Thymus (tissue), 11 donors: ENCODE results near the gene OR10C1. TPM values are rescaled to one million over a fixed set of nuclear protein-coding genes. Genes with fewer than 3 reads are reported as not detected.
A peak's percentile ranks its signal among the peaks of the same experiment; 100 is the strongest.

ENCODE experiments used
- DNase-seq, 9 donors: peaks; one replicate each; pipeline ENCODE4 v3.0.0-alpha.2; 2013; ENCODE audit warnings: low spot score in 9 of 9, low read depth in 6 of 9, missing footprints in 1 of 9
- H3K27ac ChIP-seq, 2 donors: one replicate each; pipeline ENCODE4 v1.5.1; 2013; ENCODE audit warnings: control low read depth in 1 of 2, low read depth in 1 of 2, low read length in 1 of 2, mild to moderate bottlenecking in 1 of 2, moderate library complexity in 1 of 2
- H3K27me3 ChIP-seq, 2 donors: one replicate each; pipeline ENCODE4 v1.5.1; 2013; ENCODE audit warnings: low read length in 1 of 2; ENCODE audit not compliant: control insufficient read depth in 2 of 2, insufficient read depth in 1 of 2
- H3K36me3 ChIP-seq, 2 donors: one replicate each; pipeline ENCODE4 v1.5.1; 2013; ENCODE audit warnings: low read length in 1 of 2, mild to moderate bottlenecking in 1 of 2, moderate library complexity in 1 of 2; ENCODE audit not compliant: control insufficient read depth in 2 of 2, insufficient read depth in 2 of 2
- H3K4me1 ChIP-seq, 2 donors: one replicate each; pipeline ENCODE4 v1.5.1; 2013; ENCODE audit warnings: low read length in 2 of 2; ENCODE audit not compliant: control insufficient read depth in 2 of 2, insufficient read depth in 2 of 2
- H3K4me3 ChIP-seq, 2 donors: one replicate each; pipeline ENCODE4 v1.5.1; 2013; ENCODE audit warnings: low read length in 2 of 2, control low read depth in 1 of 2, mild to moderate bottlenecking in 1 of 2
- H3K9me3 ChIP-seq, 2 donors: one replicate each; pipeline ENCODE4 v1.5.1; 2013; ENCODE audit warnings: low read length in 1 of 2, mild to moderate bottlenecking in 1 of 2; ENCODE audit not compliant: control insufficient read depth in 2 of 2, insufficient read depth in 1 of 2
- WGBS: extraction: QIAGEN DNeasy Blood & Tissue Kit; methylation state at CpG from one replicate; pipeline ENCODE4 v1.1.7; 2013; 5-methylcytosine and 5-hydroxymethylcytosine counted together
- polyA plus RNA-seq: library from polyadenylated mRNA; stranded (reverse); fragments of 200-250 nt; gene quantifications from one replicate; pipeline ENCODE4 v1.2.3, GENCODE V29; 2013
- total RNA-seq: library from RNA; stranded (reverse); fragments of 120-200 nt; gene quantifications from one replicate; pipeline ENCODE4 v1.2.4, GENCODE V29; 2013
- donor health status: healthy.

Gene OR10C1
- total and polyA plus RNA-seq, 2 donors, result not detected

DNA sequence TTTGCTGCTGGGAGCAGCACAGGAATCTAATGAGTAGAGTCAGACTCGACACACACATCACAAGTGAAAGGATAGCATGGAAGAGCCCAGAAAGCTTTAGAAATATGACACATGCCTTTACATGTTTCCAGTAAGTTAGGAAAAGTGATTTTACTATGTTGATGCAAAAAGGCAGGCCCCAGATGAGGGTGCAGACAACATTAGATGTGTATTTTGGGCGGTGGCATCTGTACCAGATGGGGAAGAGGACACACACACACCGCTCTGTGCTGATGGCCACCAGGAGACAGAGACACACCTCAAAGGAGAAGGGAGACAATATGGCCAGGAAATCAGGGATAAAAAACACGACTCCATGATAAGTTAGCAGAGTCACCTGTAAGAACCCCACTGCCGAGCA lies 48.0 kb downstream of the OR10C1 start:
- no peaks in the 10 kb centered on the region for H3K4me1 ChIP-seq
- H3K4me3 ChIP-seq, result no peak overlapping the region
- no peak for DNase-seq
- H3K36me3 ChIP-seq, result no peaks in the 10 kb centered on the region
- H3K9me3 ChIP-seq, result no peaks in the 10 kb centered on the region
- WGBS, result 93% methylated on average over 5 of the region's 5 CpGs
- H3K27me3 ChIP-seq, result no peaks in the 10 kb centered on the region
- no peak overlapping the region for H3K27ac ChIP-seq

DNA sequence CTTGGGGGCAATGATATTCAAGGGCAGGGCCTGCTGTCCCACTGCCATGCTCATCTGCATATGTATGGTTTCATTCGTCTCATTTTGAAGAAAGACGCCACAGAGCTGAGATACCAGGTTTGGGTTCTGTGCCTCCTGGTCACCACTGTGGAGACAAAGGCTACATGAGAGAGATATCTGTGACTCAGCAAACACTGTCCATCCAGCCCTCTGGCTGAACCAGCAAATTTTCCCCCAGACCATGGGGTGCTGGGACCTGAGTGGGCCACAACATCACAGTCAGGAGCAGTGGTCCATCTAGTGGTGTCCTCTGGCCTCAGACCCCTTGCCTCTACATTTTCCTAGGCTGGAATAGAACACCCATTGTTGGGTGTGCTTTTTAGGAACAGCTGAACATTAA lies 48.6 kb downstream of the OR10C1 start, which contains the start of gene MAS1L:
Gene MAS1L, minus strand, starts transcription at position 297 of the 400 bp plus-strand sequence. Its CDS starts 54 bp downstream, at position 243.
- H3K4me3 ChIP-seq, result no peak within 1 kb of the TSS
- no peaks in the 10 kb centered on the region for H3K36me3 ChIP-seq
- H3K9me3 ChIP-seq, result no peaks in the 10 kb centered on the region
- no peak within 1 kb of the TSS for H3K27ac ChIP-seq
- WGBS, result 95% methylated on average over 2 of the region's 2 CpGs
- H3K4me1 ChIP-seq, result no peaks in the 10 kb centered on the region
- DNase-seq, result no peak
- H3K27me3 ChIP-seq, result no peaks in the 10 kb centered on the region

DNA sequence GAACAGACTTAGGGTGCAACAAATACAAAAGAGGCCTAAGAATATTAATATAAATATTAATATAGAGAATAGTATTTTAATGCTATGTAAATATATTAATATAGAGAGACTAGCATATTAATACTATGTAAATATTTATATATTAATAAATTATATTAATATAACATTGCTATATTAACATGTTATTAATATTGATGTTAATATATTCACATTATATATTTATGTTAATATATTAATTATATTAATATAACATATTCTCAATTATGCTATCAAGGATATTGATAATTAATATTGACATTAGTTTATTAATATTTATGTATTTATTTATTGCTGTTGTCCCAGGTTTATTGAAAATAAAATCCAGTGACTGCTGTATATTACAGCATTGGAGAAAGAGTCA lies 49.8 kb downstream of the OR10C1 start:
- no peaks in the 10 kb centered on the region for H3K27me3 ChIP-seq
- H3K27ac ChIP-seq, result no peak overlapping the region
- no peak for DNase-seq
- H3K9me3 ChIP-seq, result no peaks in the 10 kb centered on the region
- H3K4me3 ChIP-seq, result no peak overlapping the region
- H3K36me3 ChIP-seq, result no peaks in the 10 kb centered on the region
- no peaks in the 10 kb centered on the region for H3K4me1 ChIP-seq

DNA sequence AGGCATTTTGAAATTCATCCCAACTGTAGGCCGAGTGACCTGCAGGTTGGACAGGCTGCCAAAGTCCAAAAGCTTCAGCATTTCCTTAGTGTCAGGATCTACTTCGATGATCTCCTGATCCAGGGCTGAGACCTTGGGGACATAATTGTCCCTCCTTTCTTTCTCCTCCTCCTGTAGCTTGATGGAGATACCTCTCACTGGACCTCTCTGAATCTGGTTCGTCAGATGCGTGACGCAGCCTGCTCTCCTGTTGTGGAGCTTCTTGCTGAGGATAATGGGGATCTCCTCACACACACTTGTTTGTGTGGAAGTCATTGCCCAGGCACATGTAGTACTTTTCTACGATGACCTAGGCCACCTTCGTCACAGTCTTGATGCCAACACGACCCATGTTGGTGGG lies 50.2 kb downstream of the OR10C1 start:
- H3K27me3 ChIP-seq, result no peaks in the 10 kb centered on the region
- H3K4me3 ChIP-seq, result no peak overlapping the region
- 98% methylated on average over 8 of the region's 8 CpGs for WGBS
- no peaks in the 10 kb centered on the region for H3K4me1 ChIP-seq
- H3K9me3 ChIP-seq, result no peaks in the 10 kb centered on the region
- DNase-seq, result peak in 1 of 9 donors; percentile 12
- H3K27ac ChIP-seq, result no peak overlapping the region
- no peaks in the 10 kb centered on the region for H3K36me3 ChIP-seq

DNA sequence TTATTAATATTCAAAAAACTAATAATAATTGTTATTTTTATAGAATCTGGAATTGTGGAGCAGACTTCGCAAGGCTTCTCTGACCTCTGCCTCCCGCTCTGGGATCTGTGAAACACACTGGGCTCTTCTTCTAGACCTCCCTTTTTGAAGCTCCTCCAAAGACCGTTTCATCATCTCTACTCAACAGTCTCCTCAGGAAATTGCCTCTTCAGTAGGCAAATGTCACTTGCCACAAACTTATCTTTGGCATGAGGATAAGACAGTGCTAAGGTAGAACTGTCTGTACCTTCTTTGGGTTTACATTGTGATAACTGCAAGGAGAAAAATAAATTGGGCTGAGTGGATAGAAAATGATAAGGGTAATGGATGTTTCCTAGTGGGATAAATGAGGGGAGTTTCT lies 50.9 kb downstream of the OR10C1 start:
- Histone ChIP-seq H3K4me1 (no peaks in the 10 kb centered on the region), H3K9me3 (no peaks in the 10 kb centered on the region), H3K27me3 (no peaks in the 10 kb centered on the region), H3K4me3 (no peak overlapping the region), H3K27ac (no peak overlapping the region), H3K36me3 (no peaks in the 10 kb centered on the region)
- WGBS, result 69% methylated on average over 3 of the region's 3 CpGs
- DNase-seq, result no peak

DNA sequence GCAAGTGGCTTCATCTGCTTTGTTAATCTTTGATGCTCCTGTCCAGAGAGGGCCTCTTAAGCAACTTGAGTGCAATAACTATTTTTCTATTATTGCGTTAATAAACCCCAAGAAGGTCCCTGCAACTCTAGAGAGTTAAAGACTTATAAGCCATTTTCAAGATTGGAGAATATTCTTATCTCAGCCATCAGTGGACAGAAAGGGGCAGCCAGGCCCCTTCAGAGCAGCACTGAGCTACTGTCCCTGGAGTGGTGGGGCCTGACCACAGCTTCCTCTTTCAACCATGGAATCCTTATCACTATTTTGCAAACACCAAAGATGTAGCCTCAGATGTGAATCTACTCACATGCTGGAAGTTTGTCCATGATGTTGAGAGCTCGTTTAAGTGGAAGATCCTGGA lies 51.4 kb downstream of the OR10C1 start:
- no peaks in the 10 kb centered on the region for H3K9me3 ChIP-seq
- 6% methylated on average over 2 of the region's 2 CpGs for WGBS
- no peak overlapping the region for H3K27ac ChIP-seq
- no peaks in the 10 kb centered on the region for H3K27me3 ChIP-seq
- no peak overlapping the region for H3K4me3 ChIP-seq
- no peak for DNase-seq
- H3K36me3 ChIP-seq, result no peaks in the 10 kb centered on the region
- no peaks in the 10 kb centered on the region for H3K4me1 ChIP-seq

Other genes starting within 250 kb of the OR10C1 start
- not detected for gene OR14J1, start 137.6 kb upstream of the OR10C1 start, total RNA-seq
- gene OR14J1, start 137.6 kb upstream of the OR10C1 start, polyA plus RNA-seq, result under 0.01 TPM
- gene OR5V1, start 70.4 kb upstream of the OR10C1 start, total RNA-seq, result not detected
- not detected for gene OR5V1, start 70.4 kb upstream of the OR10C1 start, polyA plus RNA-seq
- not detected for gene OR12D3, start 64.0 kb upstream of the OR10C1 start, total RNA-seq
- gene OR12D3, start 64.0 kb upstream of the OR10C1 start, polyA plus RNA-seq, result not detected
- not detected for gene OR12D2, start 43.7 kb upstream of the OR10C1 start, total RNA-seq
- not detected for gene OR12D2, start 43.7 kb upstream of the OR10C1 start, polyA plus RNA-seq
- not detected for gene OR12D1, start 24.4 kb upstream of the OR10C1 start, total RNA-seq
- not detected for gene OR12D1, start 24.4 kb upstream of the OR10C1 start, polyA plus RNA-seq
- under 0.01 TPM for gene OR11A1, start 17.8 kb downstream of the OR10C1 start, total RNA-seq
- 0.02 TPM for gene OR11A1, start 17.8 kb downstream of the OR10C1 start, polyA plus RNA-seq
- not detected for gene OR2H1, start 17.8 kb downstream of the OR10C1 start, total RNA-seq
- gene OR2H1, start 17.8 kb downstream of the OR10C1 start, polyA plus RNA-seq, result 0.05 TPM
- gene MAS1L, start 48.6 kb downstream of the OR10C1 start, total RNA-seq, result not detected
- gene MAS1L, start 48.6 kb downstream of the OR10C1 start, polyA plus RNA-seq, result not detected
- 158 TPM for gene UBD, start 120.4 kb downstream of the OR10C1 start, total RNA-seq
- gene UBD, start 120.4 kb downstream of the OR10C1 start, polyA plus RNA-seq, result 155 TPM
- not detected for gene OR2H2, start 145.8 kb downstream of the OR10C1 start, total RNA-seq
- gene OR2H2, start 145.8 kb downstream of the OR10C1 start, polyA plus RNA-seq, result under 0.01 TPM
- 1.1 TPM for gene GABBR1, start 193.9 kb downstream of the OR10C1 start, total RNA-seq
- 20.5 TPM for gene GABBR1, start 193.9 kb downstream of the OR10C1 start, polyA plus RNA-seq
- not detected for gene MOG, start 217.8 kb downstream of the OR10C1 start, total RNA-seq
- 0.11 TPM for gene MOG, start 217.8 kb downstream of the OR10C1 start, polyA plus RNA-seq
- gene ZFP57, start 241.8 kb downstream of the OR10C1 start, total RNA-seq, result 0.09 TPM
- 0.05 TPM for gene ZFP57, start 241.8 kb downstream of the OR10C1 start, polyA plus RNA-seq